ENCODE data around the gene CCT2. TPM values are rescaled to one million over a fixed set of nuclear protein-coding genes. Genes with fewer than 3 reads are reported as not detected.

Gene CCT2
- total and polyA plus RNA-seq, 10 donors: 80.5 to 120 (median 92.6) TPM

DNA sequence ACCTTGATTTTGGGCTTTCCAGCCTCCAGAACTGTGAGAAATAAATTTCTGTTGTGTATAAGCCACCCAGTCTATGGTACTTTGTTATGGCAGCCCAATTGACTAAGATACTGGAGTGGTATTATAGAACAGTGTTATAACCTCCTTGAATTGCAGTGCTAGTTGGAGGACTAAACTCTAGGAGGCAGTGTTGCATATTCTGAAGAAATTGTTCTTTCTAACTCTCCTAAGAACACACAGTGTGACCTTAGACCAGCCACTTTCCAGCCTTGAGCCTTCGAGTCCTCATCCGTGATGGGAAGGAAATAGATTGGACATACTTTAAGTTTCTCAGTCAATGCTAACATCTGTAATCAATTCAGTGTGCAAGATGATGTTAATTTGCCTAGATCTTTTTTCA is 47.8 kb downstream of the CCT2 start:
- 77 to 92% (median 87%) methylated on average over 2 of the region's 2 CpGs for WGBS, 5 donors
- intact Hi-C loops (cut with DNase I; ENCODE audit: low total_unique reads): no loop called here
- Histone ChIP-seq H3K4me1 (no peaks in the 10 kb centered on the region), H3K36me3 (no peaks in the 10 kb centered on the region), H3K4me3 (no peak overlapping the region), H3K9me3 (no peaks in the 10 kb centered on the region), H3K27me3 (replicated peaks in 1 of 7) (no peaks in the 10 kb centered on the region), H3K27ac (no peak overlapping the region)
- TF ChIP-seq, protein P1, sequence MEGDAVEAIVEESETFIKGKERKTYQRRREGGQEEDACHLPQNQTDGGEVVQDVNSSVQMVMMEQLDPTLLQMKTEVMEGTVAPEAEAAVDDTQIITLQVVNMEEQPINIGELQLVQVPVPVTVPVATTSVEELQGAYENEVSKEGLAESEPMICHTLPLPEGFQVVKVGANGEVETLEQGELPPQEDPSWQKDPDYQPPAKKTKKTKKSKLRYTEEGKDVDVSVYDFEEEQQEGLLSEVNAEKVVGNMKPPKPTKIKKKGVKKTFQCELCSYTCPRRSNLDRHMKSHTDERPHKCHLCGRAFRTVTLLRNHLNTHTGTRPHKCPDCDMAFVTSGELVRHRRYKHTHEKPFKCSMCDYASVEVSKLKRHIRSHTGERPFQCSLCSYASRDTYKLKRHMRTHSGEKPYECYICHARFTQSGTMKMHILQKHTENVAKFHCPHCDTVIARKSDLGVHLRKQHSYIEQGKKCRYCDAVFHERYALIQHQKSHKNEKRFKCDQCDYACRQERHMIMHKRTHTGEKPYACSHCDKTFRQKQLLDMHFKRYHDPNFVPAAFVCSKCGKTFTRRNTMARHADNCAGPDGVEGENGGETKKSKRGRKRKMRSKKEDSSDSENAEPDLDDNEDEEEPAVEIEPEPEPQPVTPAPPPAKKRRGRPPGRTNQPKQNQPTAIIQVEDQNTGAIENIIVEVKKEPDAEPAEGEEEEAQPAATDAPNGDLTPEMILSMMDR (IDR thresholded peaks at IDR 0.05 in 8 of 11, conservative IDR thresholded peaks at IDR 0.05 in 3 of 11): no peak
- TF ChIP-seq POLR2A (IDR thresholded peaks at IDR 0.05) (no peak), POLR2AphosphoS5 (IDR thresholded peaks at IDR 0.05) (no peak)
- no peak for DNase-seq

DNA sequence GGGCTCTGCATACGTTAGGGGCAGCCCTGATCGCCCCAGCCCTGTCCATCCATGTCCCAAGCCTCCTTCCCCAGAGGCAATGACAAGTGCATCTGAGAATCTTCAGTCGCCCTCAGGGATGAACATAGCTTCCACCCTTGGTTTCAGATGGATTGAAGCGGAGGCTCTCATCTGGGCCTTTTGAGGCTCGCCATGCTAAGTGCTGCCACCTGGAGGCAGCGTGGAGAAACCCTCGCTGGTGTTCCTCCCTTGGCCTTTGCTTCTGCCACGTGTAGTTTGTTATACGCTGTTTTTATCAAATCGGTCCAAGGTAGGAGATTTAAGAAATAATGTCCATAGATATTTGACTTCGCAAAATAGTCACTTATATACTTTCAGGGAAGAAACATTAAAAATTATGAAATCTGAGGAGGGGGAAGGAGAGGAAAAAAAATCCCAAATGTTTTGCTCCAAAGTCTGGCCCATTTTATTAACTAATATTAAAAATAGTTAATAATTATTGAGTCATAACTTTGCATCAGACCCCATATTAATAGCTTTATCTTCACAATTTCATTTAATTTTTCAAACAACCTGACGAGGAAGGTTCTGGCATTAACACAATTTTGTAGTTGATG is 54.2 kb downstream of the CCT2 start:
- Histone ChIP-seq H3K27me3 (replicated peaks in 1 of 7) (no peaks in the 10 kb centered on the region), H3K4me3 (no peak overlapping the region), H3K9me3 (no peaks in the 10 kb centered on the region), H3K27ac (no peak overlapping the region), H3K36me3 (no peaks in the 10 kb centered on the region), H3K4me1 (peaks cover 0 to 5% (median 0%) of the 10 kb centered on the region in 6 donors)
- peak; percentile 86 for DNase-seq
- intact Hi-C loops (cut with DNase I; ENCODE audit: low total_unique reads): no loop called here
- 25 to 33% (median 29%) methylated on average over 12 of the region's 12 CpGs for WGBS, 5 donors
- TF ChIP-seq, protein P1 (IDR thresholded peaks at IDR 0.05 in 8 of 11, conservative IDR thresholded peaks at IDR 0.05 in 3 of 11): peak; percentile 38 to 89 (median 82)
- TF ChIP-seq POLR2AphosphoS5 (IDR thresholded peaks at IDR 0.05): no peak
- TF ChIP-seq POLR2A (IDR thresholded peaks at IDR 0.05): no peak

DNA sequence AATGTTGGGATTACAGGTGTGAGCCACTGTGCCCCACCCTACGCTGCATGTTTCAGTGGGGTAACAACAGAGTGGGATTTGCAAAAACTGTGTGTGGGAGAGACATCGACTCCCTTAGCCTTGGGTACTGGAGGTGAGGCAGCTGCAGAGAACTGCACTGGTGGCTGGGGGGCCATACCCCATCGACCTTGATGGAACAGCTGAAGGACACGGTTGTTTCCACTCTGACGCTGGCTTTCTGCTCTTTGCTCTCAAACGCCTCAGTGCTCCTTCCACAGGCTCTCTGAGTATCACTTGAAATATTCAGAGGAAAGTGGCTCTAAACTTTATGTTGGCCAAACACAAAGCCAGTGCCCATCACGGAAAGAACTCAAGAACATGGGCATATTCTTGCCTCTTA is 56.3 kb downstream of the CCT2 start:
- 79 to 96% (median 89%) methylated on average over 7 of the region's 7 CpGs for WGBS, 5 donors

DNA sequence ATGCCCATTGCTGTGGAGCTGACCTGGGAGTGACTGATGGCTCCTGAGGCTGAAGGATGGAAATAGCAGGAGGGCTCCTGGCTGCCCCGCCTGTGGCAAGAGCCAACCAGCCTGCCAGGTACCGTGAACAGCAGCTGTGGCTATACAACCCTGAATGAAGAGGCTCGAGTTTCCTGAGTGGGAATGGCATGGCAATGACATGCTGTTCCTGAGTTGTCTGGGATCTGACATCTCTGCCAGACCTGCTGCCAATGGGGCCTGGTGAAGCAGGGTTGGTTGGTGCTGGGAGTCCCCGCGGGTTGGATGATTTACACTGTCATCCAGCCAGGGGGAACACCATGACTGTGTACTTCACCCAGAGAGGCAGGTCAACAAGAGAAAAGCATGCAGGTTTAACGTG is 57.3 kb downstream of the CCT2 start:
- Histone ChIP-seq H3K36me3 (no peaks in the 10 kb centered on the region), H3K27ac (no peak overlapping the region), H3K4me3 (no peak overlapping the region), H3K9me3 (no peaks in the 10 kb centered on the region), H3K4me1 (peaks cover 0 to 5% (median 0%) of the 10 kb centered on the region in 6 donors), H3K27me3 (replicated peaks in 1 of 7) (no peaks in the 10 kb centered on the region)
- TF ChIP-seq, protein P1 (IDR thresholded peaks at IDR 0.05 in 8 of 11, conservative IDR thresholded peaks at IDR 0.05 in 3 of 11): no peak
- TF ChIP-seq POLR2AphosphoS5 (IDR thresholded peaks at IDR 0.05) (no peak), POLR2A (IDR thresholded peaks at IDR 0.05) (no peak)
- no peak for DNase-seq
- 77 to 90% (median 86%) methylated on average over 6 of the region's 6 CpGs for WGBS, 5 donors
- intact Hi-C loops (cut with DNase I; ENCODE audit: low total_unique reads): no loop called here

More for the DNA sequence above, 56.3 kb downstream of the CCT2 start:
- no peak overlapping the region for H3K27ac ChIP-seq
- H3K9me3 ChIP-seq: no peaks in the 10 kb centered on the region
- no peaks in the 10 kb centered on the region for H3K27me3 ChIP-seq (replicated peaks in 1 of 7)
- TF ChIP-seq, protein P1 (IDR thresholded peaks at IDR 0.05 in 8 of 11, conservative IDR thresholded peaks at IDR 0.05 in 3 of 11): no peak
- intact Hi-C loops (cut with DNase I; ENCODE audit: low total_unique reads): no loop called here
- peaks cover 0 to 5% (median 0%) of the 10 kb centered on the region in 6 donors for H3K4me1 ChIP-seq
- DNase-seq: no peak
- no peak overlapping the region for H3K4me3 ChIP-seq
- H3K36me3 ChIP-seq: no peaks in the 10 kb centered on the region

Data from spleen (tissue), 11 donors.